Endothelial cell (in vitro differentiated cells): ENCODE measurements around the gene CCDC63. TPM values are rescaled to one million over a fixed set of nuclear protein-coding genes. Genes with fewer than 3 reads are reported as not detected.

Experiments used
- DNase-seq: peaks from one replicate; pipeline ENCODE4 v3.0.0; 2021; ENCODE audit warnings: low spot score
- H3K27ac Mint-ChIP-seq: one replicate; pipeline ENCODE4 v1.8.0; 2021; ENCODE audit warnings: mixed read lengths, inconsistent platforms; ENCODE audit not compliant: unreplicated experiment
- H3K27me3 Mint-ChIP-seq: one replicate; pipeline ENCODE4 v1.8.0; 2021; ENCODE audit warnings: mild to moderate bottlenecking, moderate library complexity, mixed read lengths, inconsistent platforms; ENCODE audit not compliant: unreplicated experiment
- H3K36me3 Mint-ChIP-seq: one replicate; pipeline ENCODE4 v1.8.0; 2021; ENCODE audit warnings: mild to moderate bottlenecking, low read depth, mixed read lengths, inconsistent platforms; ENCODE audit not compliant: unreplicated experiment
- H3K4me1 Mint-ChIP-seq: one replicate; pipeline ENCODE4 v1.8.0; 2021; ENCODE audit warnings: mild to moderate bottlenecking, mixed read lengths, inconsistent platforms; ENCODE audit not compliant: unreplicated experiment
- H3K4me3 Mint-ChIP-seq: one replicate; pipeline ENCODE4 v1.8.0; 2021; ENCODE audit warnings: mild to moderate bottlenecking, mixed read lengths, inconsistent platforms; ENCODE audit not compliant: unreplicated experiment
- H3K9me3 Mint-ChIP-seq: one replicate; pipeline ENCODE4 v1.8.0; 2021; ENCODE audit warnings: mixed read lengths, inconsistent platforms; ENCODE audit not compliant: unreplicated experiment
- CTCF ChIP-seq: fragments of 200-600 bp; sonication (generic); IDR thresholded peaks from one replicate; pipeline ENCODE4 v1.5.0; 2021; ENCODE audit warnings: antibody characterized with exemption; ENCODE audit not compliant: unreplicated experiment
- total RNA-seq: library from RNA; stranded (reverse); fragmentation: NEBNext Ultra II Directional; extraction: Animal tissue kit (Norgen Biotek cat#: 25700); gene quantifications from one replicate; pipeline ENCODE4 v1.2.1, GENCODE V29; 2021; ENCODE audit not compliant: unreplicated experiment

Gene CCDC63
- total RNA-seq, 1 donor from 2014 or later = 0.36 TPM

- no peak within 1 kb of the TSS for H3K27ac Mint-ChIP-seq
- no peaks in the 10 kb centered on the region for H3K4me1 Mint-ChIP-seq
- TF ChIP-seq CTCF = no peak
- H3K9me3 Mint-ChIP-seq = no peaks in the 10 kb centered on the region
- DNase-seq = no peak
- no peak within 1 kb of the TSS for H3K4me3 Mint-ChIP-seq
- H3K36me3 Mint-ChIP-seq = no peaks in the 10 kb centered on the region
- peaks cover 7% of the 10 kb centered on the region for H3K27me3 Mint-ChIP-seq
Measured at GRCh38 chr12:110920324-110920910, 73.6 kb downstream of the CCDC63 start, which contains the start of gene MYL2. Gene MYL2 (minus strand): TSS chr12:110920579. CDS start chr12:110920529, 50 bp downstream.

GRCh38 chr12:110921262-110921661 lies 74.5 kb downstream of the CCDC63 start:
- H3K9me3 Mint-ChIP-seq = no peaks in the 10 kb centered on the region
- TF ChIP-seq CTCF = no peak
- H3K4me3 Mint-ChIP-seq = no peak overlapping the region
- peaks cover 7% of the 10 kb centered on the region for H3K27me3 Mint-ChIP-seq
- H3K36me3 Mint-ChIP-seq = no peaks in the 10 kb centered on the region
- DNase-seq = no peak
- H3K4me1 Mint-ChIP-seq = no peaks in the 10 kb centered on the region
- H3K27ac Mint-ChIP-seq = no peak overlapping the region

DNA sequence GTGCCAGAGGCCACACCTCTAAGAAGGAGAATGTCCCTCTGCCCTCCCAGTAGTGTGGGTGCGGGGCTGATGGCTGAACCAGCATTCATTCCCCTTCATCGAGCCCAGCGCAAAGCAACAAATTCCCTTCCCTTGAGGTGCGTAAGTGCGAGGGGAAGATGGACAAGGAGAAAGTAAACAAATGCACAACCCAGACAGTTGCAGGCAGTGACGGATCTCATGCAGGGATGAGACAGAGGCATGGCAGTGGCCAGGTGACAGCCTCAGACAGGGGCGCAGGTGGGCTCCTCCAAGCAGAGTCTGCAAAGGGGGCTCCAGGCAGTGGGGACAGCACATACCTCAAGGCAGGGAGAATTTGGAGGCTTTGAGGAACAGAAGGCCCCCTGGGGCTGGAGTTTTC lies 75.9 kb downstream of the CCDC63 start:
- no peaks in the 10 kb centered on the region for H3K36me3 Mint-ChIP-seq
- H3K4me1 Mint-ChIP-seq = no peaks in the 10 kb centered on the region
- DNase-seq = no peak

DNA sequence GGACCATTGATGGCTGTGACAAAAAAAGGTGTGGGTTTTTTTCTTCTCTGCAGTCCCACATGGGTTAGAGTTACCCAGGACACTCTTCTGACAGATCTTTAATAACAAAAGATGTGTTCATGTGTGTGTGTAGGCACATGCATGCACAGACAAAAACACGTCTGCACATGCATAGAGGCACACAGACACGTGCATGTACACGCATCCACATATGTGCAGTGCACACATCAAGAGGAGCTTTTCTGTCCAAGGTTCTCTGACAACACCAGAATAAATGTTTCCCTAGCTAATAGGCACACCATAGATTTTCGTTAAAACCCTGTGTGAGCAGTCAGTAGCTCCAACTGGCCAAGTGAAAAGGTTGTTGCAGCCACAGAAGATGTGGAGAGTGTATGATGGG lies 76.4 kb downstream of the CCDC63 start:
- Mint-ChIP-seq H3K36me3 (no peaks in the 10 kb centered on the region), H3K27ac (no peak overlapping the region), H3K4me3 (no peak overlapping the region), H3K27me3 (peaks cover 1% of the 10 kb centered on the region), H3K4me1 (no peaks in the 10 kb centered on the region), H3K9me3 (no peaks in the 10 kb centered on the region)
- DNase-seq = no peak
- TF ChIP-seq CTCF = no peak

More for the DNA sequence above, 75.9 kb downstream of the CCDC63 start:
- peaks cover 2% of the 10 kb centered on the region for H3K27me3 Mint-ChIP-seq
- H3K27ac Mint-ChIP-seq = no peak overlapping the region
- H3K4me3 Mint-ChIP-seq = no peak overlapping the region
- TF ChIP-seq CTCF = no peak
- no peaks in the 10 kb centered on the region for H3K9me3 Mint-ChIP-seq

- H3K4me3 Mint-ChIP-seq = no peak overlapping the region
- H3K27ac Mint-ChIP-seq = no peak overlapping the region
Measured at GRCh38 chr12:110923692-110924334, 77.0 kb downstream of the CCDC63 start.

More at GRCh38 chr12:110923692-110924334, 77.0 kb downstream of the CCDC63 start:
- no peaks in the 10 kb centered on the region for H3K9me3 Mint-ChIP-seq
- peaks cover 1% of the 10 kb centered on the region for H3K27me3 Mint-ChIP-seq
- no peak for DNase-seq
- H3K4me1 Mint-ChIP-seq = no peaks in the 10 kb centered on the region
- H3K36me3 Mint-ChIP-seq = no peaks in the 10 kb centered on the region
- no peak for TF ChIP-seq CTCF
